H1 (cell line): ENCODE measurements around the gene PDSS1.

ENCODE experiments used
- ATF3 ChIP-seq: IDR thresholded peaks from 2 replicates; pipeline ENCODE4 v1.6.1; 2011; ENCODE audit warnings: low read depth, mild to moderate bottlenecking, low read length; ENCODE audit not compliant: insufficient read depth
- BACH1 ChIP-seq: IDR thresholded peaks from 2 replicates; pipeline ENCODE4 v1.6.1; 2012; ENCODE audit warnings: low read length, improper control_type of control experiment
- BCL11A ChIP-seq, 2 experiments: IDR thresholded peaks; one replicate each; pipeline ENCODE4 v1.6.1; 2011; ENCODE audit warnings: low read depth in 2 of 2, low read length in 2 of 2, mild to moderate bottlenecking in 2 of 2
- BRCA1 ChIP-seq: IDR thresholded peaks from 2 replicates; pipeline ENCODE4 v1.6.1; 2012; ENCODE audit warnings: low read depth, low read length, improper control_type of control experiment
- CHD1 ChIP-seq: IDR thresholded peaks from 2 replicates; pipeline ENCODE4 v1.6.1; 2012; ENCODE audit warnings: low read depth, low read length, improper control_type of control experiment
- CHD2 ChIP-seq: IDR thresholded peaks from 2 replicates; pipeline ENCODE4 v1.6.1; 2012; ENCODE audit warnings: low read length, improper control_type of control experiment
- CTCF ChIP-seq, 3 experiments: IDR thresholded peaks; 1 replicate in 2 of 3; 2 replicates in 1 of 3; pipeline versions ENCODE4 v1.5.1 to v1.6.1; 2011; ENCODE audit warnings: low read length in 3 of 3, mild to moderate bottlenecking in 3 of 3, inconsistent platforms in 2 of 3, low read depth in 1 of 3, moderate library complexity in 1 of 3; ENCODE audit not compliant: insufficient read depth in 1 of 3; ENCODE audit errors: control extremely low read depth in 1 of 3
- EP300 ChIP-seq, 2 experiments: IDR thresholded peaks; 1 replicate in 1 of 2; 2 replicates in 1 of 2; pipeline ENCODE4 v1.6.1; 2011 to 2012; ENCODE audit warnings: low read depth in 2 of 2, low read length in 2 of 2, mild to moderate bottlenecking in 2 of 2, borderline replicate concordance in 1 of 2, inconsistent platforms in 1 of 2, moderate library complexity in 1 of 2
- HDAC2 ChIP-seq, 2 experiments: fragments of 300-600 bp in 1 of 2; sonication (generic) in 1 of 2; IDR thresholded peaks; 2 replicates each; pipeline ENCODE4 v1.6.1; 2011 to 2012; ENCODE audit warnings: low read depth in 2 of 2, low read length in 2 of 2, mild to moderate bottlenecking in 2 of 2, moderate library complexity in 2 of 2, borderline replicate concordance in 1 of 2, inconsistent platforms in 1 of 2
- JUN ChIP-seq: IDR thresholded peaks from 2 replicates; pipeline ENCODE4 v1.6.1; 2011; ENCODE audit warnings: low read depth, mild to moderate bottlenecking, improper control_type of control experiment, low read length
- MAFK ChIP-seq: IDR thresholded peaks from 2 replicates; pipeline ENCODE4 v1.6.1; 2012; ENCODE audit warnings: low read depth, mild to moderate bottlenecking, improper control_type of control experiment, low read length
- POLR2A ChIP-seq, 2 experiments: IDR thresholded peaks; 1 replicate in 1 of 2; 2 replicates in 1 of 2; pipeline ENCODE4 v1.6.1; 2011; ENCODE audit warnings: low read depth in 2 of 2, low read length in 2 of 2, mild to moderate bottlenecking in 2 of 2; ENCODE audit errors: control extremely low read depth in 1 of 2
- POLR2AphosphoS5 ChIP-seq: IDR thresholded peaks from 2 replicates; pipeline ENCODE4 v1.6.1; 2011; ENCODE audit warnings: low read depth, low read length
- SP2 ChIP-seq: IDR thresholded peaks from 2 replicates; pipeline ENCODE4 v1.6.1; 2012; ENCODE audit warnings: mild to moderate bottlenecking, low read length, inconsistent platforms

GRCh38 chr10:26779176-26779860, 81.8 kb downstream of the PDSS1 start:
- TF ChIP-seq CTCF (IDR thresholded peaks at IDR 0.05; ENCODE audit: control extremely low read depth in 1 of 3, insufficient read depth in 1 of 3, low read depth in 1 of 3, low read length in 3 of 3) (no peak), HDAC2 (IDR thresholded peaks at IDR 0.05; ENCODE audit: borderline replicate concordance in 1 of 2, low read depth in 2 of 2, low read length in 2 of 2) (no peak), BCL11A (IDR thresholded peaks at IDR 0.05; ENCODE audit: low read depth in 2 of 2, low read length in 2 of 2) (no peak), JUN (no peak), CHD1 (no peak), CHD2 (no peak), POLR2AphosphoS5 (no peak), ATF3 (no peak), EP300 (IDR thresholded peaks at IDR 0.05; ENCODE audit: borderline replicate concordance in 1 of 2, low read depth in 2 of 2, low read length in 2 of 2) (no peak), MAFK (no peak), SP2 (no peak), POLR2A (IDR thresholded peaks at IDR 0.05; ENCODE audit: control extremely low read depth in 1 of 2, low read depth in 2 of 2, low read length in 2 of 2) (no peak), BRCA1 (no peak), BACH1 (no peak)
